ENCODE measurements around the gene GIT2.

DNA sequence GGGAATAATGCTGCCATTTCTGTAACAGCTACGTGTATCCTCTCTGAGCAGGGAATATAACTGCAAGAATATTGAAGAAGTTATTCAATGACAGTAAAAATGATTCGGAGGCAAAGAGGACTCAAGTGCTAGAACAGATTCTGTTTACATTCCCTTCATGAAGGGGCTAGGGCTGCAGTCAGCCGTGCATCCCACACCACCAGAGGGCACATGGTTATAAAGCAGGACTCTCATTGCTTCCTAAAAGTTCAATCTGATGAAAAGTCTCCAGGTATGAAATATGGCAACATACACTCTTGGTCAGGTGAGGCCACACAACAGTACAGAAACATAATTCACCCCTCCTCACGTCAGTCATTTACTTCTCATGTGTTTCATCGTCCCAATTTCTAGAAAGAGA is 62.1 kb downstream of the GIT2 start:
- TF ChIP-seq GATA3 (IDR thresholded peaks at IDR 0.05; ENCODE audit: low read depth, low read length) (no peak), GATA2 (IDR thresholded peaks at IDR 0.05; ENCODE audit: low read depth, low read length) (no peak)
